Muscle of leg (tissue), 11 donors: ENCODE results near the gene OXCT1. TPM values are rescaled to one million over a fixed set of nuclear protein-coding genes. Genes with fewer than 3 reads are reported as not detected.
A peak's percentile ranks its signal among the peaks of the same experiment; 100 is the strongest.

Experiments used
- DNase-seq: peaks from one replicate; pipeline ENCODE4 v3.0.0; 2013
- H3K27ac ChIP-seq: one replicate; pipeline ENCODE4 v1.5.1; 2013; ENCODE audit warnings: mild to moderate bottlenecking, low read length, control low read depth
- H3K27me3 ChIP-seq: one replicate; pipeline ENCODE4 v1.6.1; 2013; ENCODE audit warnings: low read length; ENCODE audit not compliant: control insufficient read depth, insufficient read depth
- H3K36me3 ChIP-seq: one replicate; pipeline ENCODE4 v1.6.1; 2013; ENCODE audit warnings: low read length; ENCODE audit not compliant: control insufficient read depth, insufficient read depth
- H3K4me1 ChIP-seq: one replicate; pipeline ENCODE4 v1.6.1; 2013; ENCODE audit warnings: low read length; ENCODE audit not compliant: control insufficient read depth, insufficient read depth
- H3K4me3 ChIP-seq: one replicate; pipeline ENCODE4 v1.5.1; 2013; ENCODE audit warnings: low read length, control low read depth
- H3K9me3 ChIP-seq: replicated peaks from 2 replicates; pipeline ENCODE4 v1.6.1; 2013; ENCODE audit warnings: low read depth, low read length; ENCODE audit not compliant: control insufficient read depth
- WGBS: methylation state at CpG from one replicate; pipeline ENCODE4 v1.1.5; 2013; ENCODE audit warnings: missing lambda C conversion rate; ENCODE audit not compliant: insufficient coverage; 5-methylcytosine and 5-hydroxymethylcytosine counted together
- polyA plus RNA-seq, 8 donors: library from polyadenylated mRNA; unstranded; fragments of 120-200 nt; gene quantifications; one replicate each; pipeline versions ENCODE4 v1.2.1 to v1.2.3, GENCODE V29; 2013; ENCODE audit warnings: inconsistent platforms in 1 of 8, low replicate concordance in 1 of 8; ENCODE audit not compliant: insufficient read length in 8 of 8, insufficient read depth in 1 of 8
- total RNA-seq: library from RNA; stranded (reverse); fragments of 120-200 nt; gene quantifications from one replicate; pipeline ENCODE4 v1.2.4, GENCODE V29; 2013

OXCT1 gene
- total and polyA plus RNA-seq, 9 donors, result 10.0 to 18.4 (median 11.8) TPM

GRCh38 chr5:41835645-41836044, 34.6 kb downstream of the OXCT1 start:
- DNase-seq, result peak; percentile 38
- Histone ChIP-seq H3K9me3 (no peaks in the 10 kb centered on the region), H3K27me3 (no peaks in the 10 kb centered on the region), H3K4me3 (no peak overlapping the region), H3K27ac (no peak overlapping the region), H3K36me3 (peaks cover 21% of the 10 kb centered on the region), H3K4me1 (peaks cover 3% of the 10 kb centered on the region)
- no CpG with 5 or more reads among the region's 3 CpGs for WGBS

GRCh38 chr5:41834506-41834905, 35.7 kb downstream of the OXCT1 start:
- Histone ChIP-seq H3K27me3 (no peaks in the 10 kb centered on the region), H3K4me3 (no peak overlapping the region), H3K27ac (no peak overlapping the region), H3K9me3 (no peaks in the 10 kb centered on the region), H3K36me3 (peaks cover 21% of the 10 kb centered on the region), H3K4me1 (peaks cover 3% of the 10 kb centered on the region)
- peak; percentile 9 for DNase-seq
- WGBS, result no CpG with 5 or more reads among the region's 1 CpG

GRCh38 chr5:41832430-41832829, 37.8 kb downstream of the OXCT1 start:
- Histone ChIP-seq H3K27ac (no peak overlapping the region), H3K36me3 (peaks cover 19% of the 10 kb centered on the region), H3K4me3 (no peak overlapping the region), H3K4me1 (peaks cover 3% of the 10 kb centered on the region), H3K27me3 (no peaks in the 10 kb centered on the region), H3K9me3 (no peaks in the 10 kb centered on the region)
- WGBS, result no CpG with 5 or more reads among the region's 3 CpGs
- no peak for DNase-seq

- Histone ChIP-seq H3K9me3 (no peaks in the 10 kb centered on the region), H3K27me3 (no peaks in the 10 kb centered on the region), H3K36me3 (peaks cover 17% of the 10 kb centered on the region), H3K27ac (no peak overlapping the region), H3K4me1 (peaks cover 3% of the 10 kb centered on the region), H3K4me3 (no peak overlapping the region)
- WGBS, result 82% methylated on average over 3 of the region's 3 CpGs
- DNase-seq, result no peak
Measured at GRCh38 chr5:41831155-41831554, 39.1 kb downstream of the OXCT1 start.

GRCh38 chr5:41827792-41828191, 42.4 kb downstream of the OXCT1 start:
- no CpG with 5 or more reads among the region's 1 CpG for WGBS
- DNase-seq, result no peak
- H3K36me3 ChIP-seq, result peaks cover 14% of the 10 kb centered on the region
- no peaks in the 10 kb centered on the region for H3K27me3 ChIP-seq
- H3K27ac ChIP-seq, result no peak overlapping the region
- no peaks in the 10 kb centered on the region for H3K9me3 ChIP-seq
- H3K4me3 ChIP-seq, result no peak overlapping the region
- no peaks in the 10 kb centered on the region for H3K4me1 ChIP-seq

GRCh38 chr5:41822036-41822435, 48.2 kb downstream of the OXCT1 start:
- H3K27me3 ChIP-seq, result no peaks in the 10 kb centered on the region
- H3K27ac ChIP-seq, result no peak overlapping the region
- H3K4me3 ChIP-seq, result no peak overlapping the region
- no peaks in the 10 kb centered on the region for H3K36me3 ChIP-seq
- H3K4me1 ChIP-seq, result no peaks in the 10 kb centered on the region
- DNase-seq, result no peak
- WGBS, result 84% methylated on average over 2 of the region's 3 CpGs
- no peaks in the 10 kb centered on the region for H3K9me3 ChIP-seq

- H3K9me3 ChIP-seq, result no peaks in the 10 kb centered on the region
- no peaks in the 10 kb centered on the region for H3K4me1 ChIP-seq
- no peak for DNase-seq
- H3K27ac ChIP-seq, result no peak overlapping the region
- H3K27me3 ChIP-seq, result no peaks in the 10 kb centered on the region
- no peak overlapping the region for H3K4me3 ChIP-seq
- no peaks in the 10 kb centered on the region for H3K36me3 ChIP-seq
Measured at GRCh38 chr5:41821051-41821450, 49.2 kb downstream of the OXCT1 start.

- no CpG with 5 or more reads among the region's 2 CpGs for WGBS
- no peak overlapping the region for H3K4me3 ChIP-seq
Measured at GRCh38 chr5:41820150-41820549, 50.1 kb downstream of the OXCT1 start.

GRCh38 chr5:41817625-41818301, 52.5 kb downstream of the OXCT1 start:
- no peak for DNase-seq
- no peak overlapping the region for H3K4me3 ChIP-seq
- no peaks in the 10 kb centered on the region for H3K27me3 ChIP-seq
- H3K36me3 ChIP-seq, result no peaks in the 10 kb centered on the region
- H3K27ac ChIP-seq, result no peak overlapping the region
- no peaks in the 10 kb centered on the region for H3K4me1 ChIP-seq
- H3K9me3 ChIP-seq, result no peaks in the 10 kb centered on the region

More at GRCh38 chr5:41820150-41820549, 50.1 kb downstream of the OXCT1 start:
- DNase-seq, result no peak
- Histone ChIP-seq H3K9me3 (no peaks in the 10 kb centered on the region), H3K27me3 (no peaks in the 10 kb centered on the region), H3K4me1 (no peaks in the 10 kb centered on the region), H3K36me3 (no peaks in the 10 kb centered on the region), H3K27ac (no peak overlapping the region)

GRCh38 chr5:41815663-41816229, 54.5 kb downstream of the OXCT1 start:
- Histone ChIP-seq H3K4me1 (no peaks in the 10 kb centered on the region), H3K27me3 (no peaks in the 10 kb centered on the region), H3K27ac (no peak overlapping the region), H3K9me3 (no peaks in the 10 kb centered on the region), H3K4me3 (no peak overlapping the region), H3K36me3 (no peaks in the 10 kb centered on the region)
- WGBS, result no CpG with 5 or more reads among the region's 3 CpGs
- DNase-seq, result no peak

- Histone ChIP-seq H3K27me3 (no peaks in the 10 kb centered on the region), H3K4me3 (no peak overlapping the region), H3K27ac (no peak overlapping the region), H3K4me1 (no peaks in the 10 kb centered on the region), H3K36me3 (no peaks in the 10 kb centered on the region), H3K9me3 (no peaks in the 10 kb centered on the region)
- DNase-seq, result peak; percentile 4
Measured at GRCh38 chr5:41815261-41815660, 55.0 kb downstream of the OXCT1 start.
